ENCODE results near the gene MYMX.

- no peak for TF ChIP-seq REST (IDR thresholded peaks at IDR 0.05; ENCODE audit: borderline replicate concordance in 1 of 2, low read depth in 1 of 2, low read length in 2 of 2)
- TF ChIP-seq PCBP1 (IDR thresholded peaks at IDR 0.05; ENCODE audit: borderline replicate concordance, low read depth, low read length) = no peak
- no peak for TF ChIP-seq BCL3 (CRISPR knock-in tag; IDR thresholded peaks at IDR 0.05)
- no peak for TF ChIP-seq SMC3 (IDR thresholded peaks at IDR 0.05; ENCODE audit: low read length)
- TF ChIP-seq FOXO1 (CRISPR knock-in tag; IDR thresholded peaks at IDR 0.05) = no peak
- no peak for TF ChIP-seq CHD2 (IDR thresholded peaks at IDR 0.05; ENCODE audit: low read depth, low read length)
- 0 out of 2 replicates have a peak, but pooled peaks have one; percentile 64 for TF ChIP-seq MTA1 (CRISPR knock-in tag; IDR thresholded peaks at IDR 0.05; ENCODE audit: borderline replicate concordance)
- TF ChIP-seq ADNP (CRISPR knock-in tag; IDR thresholded peaks at IDR 0.05) = no peak
- no peak for TF ChIP-seq POLR2AphosphoS5 (IDR thresholded peaks at IDR 0.05; ENCODE audit: low read depth, low read length)
Observed at GRCh38 chr6:44179072-44179536, 37.6 kb upstream of the MYMX start.
